Activated naive CD8-positive, alpha-beta T cell treated with anti-CD3 and anti-CD28 coated beads for 36 hours (primary cell): ENCODE measurements around the gene KIF16B. TPM values are rescaled to one million over a fixed set of nuclear protein-coding genes. Genes with fewer than 3 reads are reported as not detected.

Experiments
- DNase-seq: peaks from one replicate; pipeline ENCODE4 v3.0.0; 2021
- H3K27ac Mint-ChIP-seq: one replicate; pipeline ENCODE4 v1.8.0; 2022; ENCODE audit warnings: mild to moderate bottlenecking, moderate library complexity, mixed read lengths
- H3K27me3 Mint-ChIP-seq: one replicate; pipeline ENCODE4 v1.8.0; 2022; ENCODE audit warnings: mild to moderate bottlenecking, mixed read lengths
- H3K36me3 Mint-ChIP-seq: one replicate; pipeline ENCODE4 v1.8.0; 2021; ENCODE audit warnings: mild to moderate bottlenecking, mixed read lengths
- H3K4me1 Mint-ChIP-seq: one replicate; pipeline ENCODE4 v1.8.0; 2021; ENCODE audit warnings: mixed read lengths
- H3K4me3 Mint-ChIP-seq: one replicate; pipeline ENCODE4 v1.8.0; 2022; ENCODE audit warnings: mild to moderate bottlenecking, moderate library complexity, mixed read lengths
- H3K9me3 Mint-ChIP-seq: one replicate; pipeline ENCODE4 v1.8.0; 2022; ENCODE audit warnings: mixed read lengths
- total RNA-seq, 2 experiments: library from RNA; stranded (reverse); gene quantifications; one replicate each; pipeline ENCODE4 v1.2.3, GENCODE V29; 2021

KIF16B gene
- total RNA-seq, 2 experiments from 2014 or later, result 4.8 to 4.9 TPM

DNA sequence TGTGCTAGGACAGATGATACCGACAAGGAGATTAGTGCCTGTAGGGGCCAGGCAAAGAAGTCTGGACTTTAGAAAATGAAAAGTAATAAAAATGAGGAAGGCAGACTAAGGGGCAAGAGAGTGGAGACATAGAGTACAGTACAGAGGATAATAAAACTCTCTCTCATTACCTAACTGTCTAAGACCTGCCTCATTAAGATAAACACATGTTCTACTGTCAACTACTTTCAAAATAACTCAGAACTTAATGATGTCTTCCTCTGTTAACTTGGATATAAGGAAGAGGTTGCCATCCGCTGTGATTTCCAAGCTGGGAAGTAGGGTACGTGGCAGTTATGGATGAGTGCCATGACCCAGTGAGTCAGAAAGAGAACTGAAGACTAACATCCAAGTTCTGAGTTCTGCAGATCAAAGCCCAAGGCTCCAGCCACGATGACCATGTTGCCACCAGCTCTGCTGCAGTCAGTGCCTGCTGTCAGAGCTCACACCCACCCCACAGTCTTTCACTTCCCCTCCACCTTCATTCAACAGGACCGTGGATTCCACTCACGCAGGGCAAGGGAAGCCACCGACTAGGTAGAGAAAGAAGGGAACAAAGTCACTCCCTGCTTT, 81.8 kb downstream of the KIF16B start:
- Mint-ChIP-seq H3K27me3 (no peaks in the 10 kb centered on the region), H3K36me3 (no peaks in the 10 kb centered on the region), H3K4me1 (no peaks in the 10 kb centered on the region), H3K27ac (no peak overlapping the region), H3K9me3 (no peaks in the 10 kb centered on the region), H3K4me3 (no peak overlapping the region)
- DNase-seq, result no peak

DNA sequence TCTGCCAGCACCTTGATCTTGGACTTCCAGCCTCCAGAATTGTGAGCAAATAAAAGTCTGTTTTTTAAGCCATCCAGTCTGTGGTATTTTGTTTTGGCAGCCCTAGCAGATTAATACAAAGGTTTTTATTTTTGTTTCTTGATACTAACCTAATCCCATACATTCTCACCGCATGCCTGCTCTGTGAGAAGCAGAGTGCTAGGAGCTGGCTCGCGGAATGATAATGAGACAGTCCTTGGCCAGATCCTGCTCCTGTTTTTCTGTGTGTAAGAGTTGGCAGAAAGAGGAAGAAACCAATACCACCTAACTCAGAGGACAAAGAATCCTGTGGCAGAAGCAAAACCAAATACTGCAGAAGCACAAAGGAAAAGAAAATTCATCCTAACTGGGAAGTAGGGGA, 82.6 kb downstream of the KIF16B start:
- DNase-seq, result no peak
- Mint-ChIP-seq H3K4me3 (no peak overlapping the region), H3K27me3 (no peaks in the 10 kb centered on the region), H3K27ac (no peak overlapping the region), H3K4me1 (no peaks in the 10 kb centered on the region), H3K36me3 (no peaks in the 10 kb centered on the region), H3K9me3 (no peaks in the 10 kb centered on the region)

DNA sequence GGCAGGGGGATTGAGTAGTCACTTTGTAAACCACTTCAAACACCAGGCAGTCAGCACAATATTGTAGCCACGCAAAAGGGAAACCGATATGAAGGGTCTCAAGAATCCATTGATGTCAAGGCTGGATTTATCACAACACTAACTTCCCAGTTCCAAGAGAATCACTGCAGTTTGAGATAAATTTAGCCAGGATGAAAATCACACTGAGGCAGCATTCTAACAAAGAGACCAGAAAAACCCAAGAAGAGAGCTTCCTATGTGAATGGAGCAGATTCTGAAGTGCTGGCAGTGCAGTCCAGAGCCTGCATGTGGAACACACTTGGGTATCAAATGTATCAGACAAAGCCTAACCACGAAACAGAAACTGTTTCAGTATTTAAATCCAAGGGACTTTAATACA, 84.6 kb downstream of the KIF16B start:
- no peak overlapping the region for H3K4me3 Mint-ChIP-seq
- no peaks in the 10 kb centered on the region for H3K36me3 Mint-ChIP-seq
- H3K4me1 Mint-ChIP-seq, result no peaks in the 10 kb centered on the region
- DNase-seq, result no peak
- H3K27ac Mint-ChIP-seq, result no peak overlapping the region
- no peaks in the 10 kb centered on the region for H3K9me3 Mint-ChIP-seq
- no peaks in the 10 kb centered on the region for H3K27me3 Mint-ChIP-seq

DNA sequence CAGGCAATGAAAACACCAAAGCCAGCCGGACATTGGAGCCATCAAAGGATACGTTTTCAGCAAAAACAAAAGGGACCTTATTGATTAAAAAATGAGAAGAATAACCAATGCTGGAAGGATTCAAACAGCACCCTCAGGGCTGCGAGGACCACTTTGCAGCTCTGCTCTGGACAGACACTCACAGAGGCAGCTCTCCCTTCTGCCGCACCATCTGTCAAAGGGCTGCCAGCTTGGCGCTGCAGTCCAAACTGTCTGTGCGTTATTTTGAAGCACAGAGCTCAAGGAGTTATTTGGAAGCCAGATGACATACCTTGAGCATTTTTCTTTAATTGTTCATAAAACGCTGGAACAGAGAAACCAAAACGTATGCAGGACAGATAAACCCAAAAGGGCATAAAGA, 85.2 kb downstream of the KIF16B start:
- no peak overlapping the region for H3K4me3 Mint-ChIP-seq

DNA sequence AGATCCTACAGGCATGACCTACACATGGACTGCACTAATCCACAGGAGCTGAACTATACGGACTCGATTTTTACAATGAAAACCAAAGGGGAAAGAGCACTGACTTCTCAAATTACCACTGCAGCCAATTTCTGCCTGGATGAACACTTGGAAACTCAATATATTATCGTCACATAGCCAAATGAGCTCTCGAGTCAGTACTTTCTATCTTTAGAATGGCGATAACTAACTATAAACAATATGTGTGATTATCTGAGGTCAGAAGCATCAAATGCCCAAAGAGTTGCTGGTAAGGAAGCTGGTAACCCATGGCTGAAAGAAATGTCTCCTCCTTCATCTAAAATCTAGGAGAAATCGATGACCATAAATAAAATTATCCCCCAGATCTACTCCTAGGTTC, 86.7 kb downstream of the KIF16B start:
- Mint-ChIP-seq H3K4me3 (no peak overlapping the region), H3K9me3 (no peaks in the 10 kb centered on the region), H3K27ac (no peak overlapping the region), H3K4me1 (no peaks in the 10 kb centered on the region), H3K36me3 (no peaks in the 10 kb centered on the region), H3K27me3 (no peaks in the 10 kb centered on the region)
- no peak for DNase-seq

More for the DNA sequence above, 85.2 kb downstream of the KIF16B start:
- no peaks in the 10 kb centered on the region for H3K27me3 Mint-ChIP-seq
- no peak for DNase-seq
- no peaks in the 10 kb centered on the region for H3K9me3 Mint-ChIP-seq
- H3K4me1 Mint-ChIP-seq, result no peaks in the 10 kb centered on the region
- H3K36me3 Mint-ChIP-seq, result no peaks in the 10 kb centered on the region
- no peak overlapping the region for H3K27ac Mint-ChIP-seq

DNA sequence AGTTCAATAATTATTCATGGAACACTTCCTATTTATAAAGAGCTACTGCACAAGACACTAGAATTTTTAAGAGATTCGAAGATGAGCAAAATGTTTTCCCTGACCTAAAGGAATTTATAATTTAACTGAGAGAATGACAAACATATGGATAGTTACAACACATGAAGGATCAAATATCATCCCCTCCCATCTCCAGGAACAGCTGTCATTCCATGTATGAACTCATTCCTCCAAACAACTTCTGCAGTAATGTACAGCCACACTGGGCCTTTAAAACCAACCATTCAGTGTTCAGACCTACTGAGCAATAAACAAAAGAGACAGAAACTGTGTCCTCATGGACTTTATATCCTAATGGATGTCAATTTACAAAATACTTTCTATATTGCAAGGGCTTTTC, 87.8 kb downstream of the KIF16B start:
- Mint-ChIP-seq H3K27me3 (no peaks in the 10 kb centered on the region), H3K9me3 (no peaks in the 10 kb centered on the region), H3K27ac (no peak overlapping the region), H3K4me3 (no peak overlapping the region), H3K36me3 (no peaks in the 10 kb centered on the region), H3K4me1 (no peaks in the 10 kb centered on the region)
- DNase-seq, result no peak

DNA sequence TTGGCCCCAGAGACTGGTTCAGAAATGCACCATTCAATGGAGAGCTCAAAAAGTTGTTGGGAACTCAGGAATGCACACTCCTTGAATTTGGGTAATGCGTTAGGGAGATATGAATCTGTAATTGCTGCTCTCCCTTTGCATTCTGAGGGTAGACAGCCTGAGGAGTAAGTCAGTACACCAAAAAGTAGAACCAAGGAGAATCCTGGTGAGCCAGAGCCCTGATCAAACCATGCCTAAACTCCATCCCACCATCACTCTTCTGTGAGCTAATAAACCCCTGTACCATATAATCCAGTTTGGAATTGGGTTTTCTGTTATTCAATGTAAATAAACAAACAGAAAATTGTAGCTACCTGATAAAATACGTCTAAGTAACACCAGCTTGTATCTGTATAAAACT, 90.2 kb downstream of the KIF16B start:
- Mint-ChIP-seq H3K9me3 (peaks cover 2% of the 10 kb centered on the region), H3K27ac (no peak overlapping the region), H3K4me1 (no peaks in the 10 kb centered on the region), H3K4me3 (no peak overlapping the region), H3K36me3 (peaks cover 4% of the 10 kb centered on the region), H3K27me3 (no peaks in the 10 kb centered on the region)
- no peak for DNase-seq

DNA sequence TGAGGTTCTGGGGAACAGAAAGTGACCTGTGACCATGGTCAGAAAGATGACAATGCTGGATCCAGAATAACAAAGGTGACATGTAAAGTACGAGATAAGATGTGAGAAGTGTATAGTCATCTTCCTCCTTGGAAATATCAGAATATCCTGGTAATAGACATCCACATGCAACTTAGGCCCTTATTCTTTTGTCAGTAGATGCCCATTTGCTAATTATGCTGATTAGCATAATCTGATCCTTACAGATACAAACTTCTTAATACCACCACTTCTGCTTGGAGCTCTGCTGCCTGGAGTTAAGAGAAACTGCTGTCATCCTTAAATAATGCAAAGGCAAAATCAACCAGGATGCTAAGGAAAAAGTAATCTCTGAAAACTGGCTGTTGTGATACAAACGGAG, 91.3 kb downstream of the KIF16B start:
- no peak for DNase-seq
- Mint-ChIP-seq H3K36me3 (peaks cover 4% of the 10 kb centered on the region), H3K4me1 (peaks cover 6% of the 10 kb centered on the region), H3K27me3 (no peaks in the 10 kb centered on the region), H3K4me3 (no peak overlapping the region), H3K27ac (no peak overlapping the region), H3K9me3 (peaks cover 2% of the 10 kb centered on the region)

DNA sequence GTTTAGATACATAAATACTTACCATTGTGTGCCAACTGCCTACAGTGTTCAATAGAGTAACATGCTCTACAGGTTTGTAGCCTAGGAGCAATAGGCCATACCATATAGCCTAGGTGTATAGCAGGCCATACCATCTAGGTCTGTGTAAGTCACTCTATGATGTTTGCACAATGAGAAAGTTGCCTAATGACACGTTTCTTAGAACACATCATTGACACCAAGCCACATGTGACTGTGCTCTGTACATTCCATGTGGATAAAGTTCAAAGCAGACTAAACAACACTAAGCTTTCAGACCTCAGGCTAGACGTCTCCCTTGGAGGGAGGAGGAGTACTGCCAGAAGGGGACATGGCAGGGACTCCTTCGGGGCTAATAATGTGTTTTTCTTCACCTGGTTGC, 93.6 kb downstream of the KIF16B start:
- DNase-seq, result no peak
- Mint-ChIP-seq H3K27me3 (no peaks in the 10 kb centered on the region), H3K36me3 (peaks cover 4% of the 10 kb centered on the region), H3K4me1 (peaks cover 6% of the 10 kb centered on the region), H3K27ac (no peak overlapping the region), H3K9me3 (peaks cover 2% of the 10 kb centered on the region), H3K4me3 (no peak overlapping the region)

DNA sequence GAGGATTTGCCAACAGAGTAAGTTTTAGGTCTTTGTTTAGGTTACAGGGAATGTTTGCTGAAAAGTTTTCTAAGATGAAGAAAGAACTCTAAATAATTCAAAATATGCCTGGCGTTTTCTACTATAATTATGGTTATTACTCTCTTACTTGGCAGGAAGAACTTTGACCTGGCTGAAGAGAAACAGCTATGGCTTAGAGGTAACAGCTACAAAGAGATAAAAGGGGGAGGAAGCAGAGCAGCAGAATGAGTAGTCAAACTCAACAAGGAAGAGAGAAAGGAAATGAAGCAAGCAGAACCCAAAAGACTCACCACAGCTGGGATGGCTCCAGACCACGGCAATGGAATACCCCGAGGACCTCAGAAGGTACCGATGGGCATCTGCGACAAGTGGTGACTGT, 95.6 kb downstream of the KIF16B start:
- H3K4me3 Mint-ChIP-seq, result no peak overlapping the region
- H3K9me3 Mint-ChIP-seq, result peaks cover 2% of the 10 kb centered on the region
- no peak overlapping the region for H3K27ac Mint-ChIP-seq
- no peaks in the 10 kb centered on the region for H3K27me3 Mint-ChIP-seq
- no peak for DNase-seq
- peaks cover 6% of the 10 kb centered on the region for H3K4me1 Mint-ChIP-seq
- H3K36me3 Mint-ChIP-seq, result peaks cover 4% of the 10 kb centered on the region

DNA sequence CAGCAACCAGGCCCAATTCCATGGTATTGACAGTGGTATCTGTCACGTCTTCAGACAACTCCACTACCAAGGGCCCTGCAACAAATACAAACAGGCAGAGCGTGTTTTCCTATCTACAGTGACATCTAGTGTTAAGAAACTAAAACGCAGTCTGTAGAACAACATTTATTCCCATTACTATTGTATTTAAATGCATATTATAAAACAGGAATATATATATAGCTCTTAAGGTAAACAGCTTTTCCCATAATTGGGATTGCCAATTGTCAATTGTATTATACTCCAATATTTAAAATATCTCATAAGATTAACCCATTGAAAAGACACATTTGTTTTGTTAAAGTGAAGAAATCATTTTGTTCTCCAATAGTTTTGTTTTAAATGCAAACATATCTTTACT, 97.2 kb downstream of the KIF16B start:
- no peak for DNase-seq
- H3K36me3 Mint-ChIP-seq, result peaks cover 4% of the 10 kb centered on the region
- H3K4me1 Mint-ChIP-seq, result peaks cover 6% of the 10 kb centered on the region
- no peaks in the 10 kb centered on the region for H3K27me3 Mint-ChIP-seq
- H3K4me3 Mint-ChIP-seq, result no peak overlapping the region
- H3K27ac Mint-ChIP-seq, result no peak overlapping the region
- H3K9me3 Mint-ChIP-seq, result peaks cover 2% of the 10 kb centered on the region

DNA sequence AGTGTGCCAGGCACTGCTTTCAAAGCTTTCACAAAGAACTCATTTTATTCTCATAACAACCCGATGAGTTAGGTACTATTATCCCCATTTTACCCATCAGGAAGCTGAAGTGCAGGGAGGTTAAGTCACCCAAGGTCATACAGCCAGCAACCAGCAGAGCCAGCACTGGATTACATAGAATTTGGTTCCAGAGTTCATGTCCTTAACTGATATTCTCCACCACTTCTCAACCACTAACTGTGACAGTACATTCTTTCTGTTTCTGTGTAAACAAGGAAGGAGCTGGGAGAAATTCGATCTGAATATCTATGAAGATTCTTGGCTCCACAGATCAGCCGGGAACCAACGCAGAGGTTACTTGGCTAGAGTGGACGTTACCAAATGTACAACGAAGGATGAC, 98.0 kb downstream of the KIF16B start:
- Mint-ChIP-seq H3K27ac (no peak overlapping the region), H3K9me3 (peaks cover 2% of the 10 kb centered on the region), H3K4me3 (no peak overlapping the region), H3K4me1 (peaks cover 6% of the 10 kb centered on the region), H3K27me3 (no peaks in the 10 kb centered on the region), H3K36me3 (peaks cover 4% of the 10 kb centered on the region)
- no peak for DNase-seq

DNA sequence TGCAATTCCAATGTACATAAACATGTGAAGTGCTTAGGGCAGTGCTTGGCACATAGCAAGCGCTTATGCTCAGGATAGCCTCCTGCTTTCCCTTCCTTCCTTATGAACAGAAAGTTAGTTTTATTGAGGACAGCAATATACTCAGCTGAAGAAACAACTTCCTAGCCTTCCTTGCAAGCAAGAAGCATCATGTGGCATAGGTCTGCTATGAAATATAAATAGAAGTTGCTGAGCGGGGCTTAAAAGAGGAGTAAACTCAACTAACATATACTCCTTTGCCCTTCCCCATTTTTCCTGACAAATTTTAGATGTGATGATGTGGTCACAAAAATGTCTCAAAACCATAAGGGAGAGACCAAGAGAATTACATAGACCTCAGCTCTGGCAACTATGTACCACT, 98.9 kb downstream of the KIF16B start:
- peaks cover 6% of the 10 kb centered on the region for H3K4me1 Mint-ChIP-seq
- DNase-seq, result no peak
- no peak overlapping the region for H3K4me3 Mint-ChIP-seq
- H3K9me3 Mint-ChIP-seq, result peaks cover 2% of the 10 kb centered on the region
- peaks cover 4% of the 10 kb centered on the region for H3K36me3 Mint-ChIP-seq
- no peaks in the 10 kb centered on the region for H3K27me3 Mint-ChIP-seq
- no peak overlapping the region for H3K27ac Mint-ChIP-seq

DNA sequence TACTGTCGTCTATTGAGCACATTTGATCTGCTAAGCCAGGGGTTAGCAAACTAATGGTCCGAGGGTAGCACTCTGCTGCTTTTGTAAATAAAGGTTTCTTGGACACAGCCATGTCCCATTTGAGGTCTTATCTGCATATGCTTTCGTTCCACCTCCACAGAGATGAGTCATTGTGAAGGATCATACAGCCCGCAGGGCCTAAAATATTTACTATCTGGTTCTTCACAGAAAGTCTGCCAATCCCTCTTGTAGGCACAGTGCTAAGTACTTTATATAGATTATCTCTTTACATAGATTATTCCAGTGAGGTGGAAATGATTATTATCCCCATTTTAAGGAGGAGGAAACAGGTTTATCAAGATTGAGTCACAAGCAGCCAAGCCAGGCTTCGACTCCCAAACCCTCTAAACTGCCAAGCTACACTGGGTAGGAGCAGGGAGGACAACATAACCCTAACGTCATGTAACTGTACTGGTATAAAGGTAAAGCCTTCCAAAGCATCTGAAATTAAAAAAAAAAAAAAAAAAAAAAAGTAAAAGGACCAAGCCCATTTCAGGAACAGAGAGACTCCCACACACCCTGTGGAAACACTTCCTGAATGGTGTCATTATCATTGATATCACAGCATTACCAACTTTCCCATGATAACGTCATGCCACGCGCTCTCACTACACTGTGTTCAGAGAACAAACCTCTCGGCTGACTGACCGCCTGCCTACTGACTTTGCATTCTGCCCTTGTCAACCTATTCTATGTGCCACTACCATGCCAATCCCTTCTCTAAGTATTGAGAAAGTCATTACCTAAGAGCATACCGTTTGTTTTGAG, 101.0 kb downstream of the KIF16B start:
- DNase-seq, result no peak
- no peaks in the 10 kb centered on the region for H3K4me1 Mint-ChIP-seq
- H3K27ac Mint-ChIP-seq, result no peak overlapping the region
- no peaks in the 10 kb centered on the region for H3K36me3 Mint-ChIP-seq
- H3K9me3 Mint-ChIP-seq, result no peaks in the 10 kb centered on the region
- no peak overlapping the region for H3K4me3 Mint-ChIP-seq
- no peaks in the 10 kb centered on the region for H3K27me3 Mint-ChIP-seq

DNA sequence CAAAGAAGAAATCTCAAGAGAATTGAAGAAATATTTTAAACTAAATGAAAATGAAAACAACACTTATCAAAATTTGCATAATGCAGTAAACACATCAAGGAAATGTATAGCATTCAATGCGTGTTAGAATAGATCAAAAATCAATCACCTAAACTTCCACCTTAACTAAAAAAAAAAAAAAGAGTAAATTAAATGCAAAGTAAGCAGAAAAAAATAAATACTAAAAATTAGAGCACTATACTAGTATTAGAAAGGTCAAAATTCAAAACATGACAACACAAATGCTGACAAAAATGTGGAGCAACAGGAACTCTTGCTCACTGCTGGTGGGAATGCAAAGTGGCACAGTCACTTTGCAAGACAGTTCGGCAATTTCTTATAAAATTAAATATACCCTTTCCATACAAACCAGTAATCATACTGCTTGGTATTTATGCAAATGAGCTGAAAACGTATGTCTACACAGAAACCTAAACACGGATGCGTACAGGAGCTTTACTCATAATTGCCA, 103.8 kb downstream of the KIF16B start:
- no peak for DNase-seq
- Mint-ChIP-seq H3K4me3 (no peak overlapping the region), H3K27me3 (no peaks in the 10 kb centered on the region), H3K36me3 (peaks cover 5% of the 10 kb centered on the region), H3K4me1 (no peaks in the 10 kb centered on the region), H3K27ac (no peak overlapping the region), H3K9me3 (peaks cover 1% of the 10 kb centered on the region)

DNA sequence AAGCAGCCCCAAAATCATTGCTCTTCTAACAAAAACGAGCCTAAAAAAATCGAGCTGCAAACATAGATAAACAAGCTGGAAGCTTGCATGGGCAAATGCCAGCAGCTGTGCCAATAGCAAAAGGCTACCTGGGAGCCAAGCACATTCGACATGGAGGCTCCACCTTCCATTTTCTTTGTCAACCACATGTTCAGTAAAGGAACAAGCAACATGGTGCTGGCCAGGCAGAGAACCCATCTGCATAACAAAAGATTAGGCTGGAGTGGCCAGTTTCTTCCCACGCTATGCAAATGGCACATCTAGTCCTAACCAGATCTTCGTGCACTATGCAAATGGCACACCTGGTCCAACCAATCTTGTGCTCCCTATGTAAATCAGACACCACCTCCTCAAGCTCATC, 110.5 kb downstream of the KIF16B start:
- Mint-ChIP-seq H3K27ac (no peak overlapping the region), H3K36me3 (peaks cover 5% of the 10 kb centered on the region), H3K9me3 (peaks cover 1% of the 10 kb centered on the region), H3K4me1 (no peaks in the 10 kb centered on the region), H3K27me3 (no peaks in the 10 kb centered on the region), H3K4me3 (no peak overlapping the region)
- no peak for DNase-seq
